Activated CD8-positive, alpha-beta memory T cell treated with anti-CD3 and anti-CD28 coated beads for 48 hours (primary cell): ENCODE results near the gene CCDC6.
"Not testable (repeated sequence)": the region's sequence is repeated elsewhere in the genome, so short reads cannot be mapped to it uniquely, and the experiment has no call there.

ENCODE experiments used
- DNase-seq, 3 experiments: peaks; one replicate each; pipeline ENCODE4 v3.0.0-alpha.2; 2020; ENCODE audit warnings: low read depth in 2 of 3, low spot score in 2 of 3

Gene CCDC6

GRCh38 chr10:59881640-59882039, 24.7 kb downstream of the CCDC6 start:
- no peak for DNase-seq

GRCh38 chr10:59880971-59881510, 25.3 kb downstream of the CCDC6 start:
- peak; percentile 23 to 67 (median 51) for DNase-seq

- DNase-seq, result no peak
Observed at GRCh38 chr10:59880019-59880717, 26.2 kb downstream of the CCDC6 start.

GRCh38 chr10:59879363-59879913, 26.9 kb downstream of the CCDC6 start:
- no peak for DNase-seq

- DNase-seq, result no peak
Observed at GRCh38 chr10:59878915-59879314, 27.4 kb downstream of the CCDC6 start.

- no peak for DNase-seq
Observed at GRCh38 chr10:59878289-59878688, 28.1 kb downstream of the CCDC6 start.

- no peak for DNase-seq
Observed at GRCh38 chr10:59877191-59877671, 29.1 kb downstream of the CCDC6 start.

GRCh38 chr10:59876695-59877094, 29.7 kb downstream of the CCDC6 start:
- no peak for DNase-seq

- not testable (repeated sequence) for DNase-seq
Observed at GRCh38 chr10:59876208-59876607, 30.1 kb downstream of the CCDC6 start.

GRCh38 chr10:59873896-59874295, 32.5 kb downstream of the CCDC6 start:
- DNase-seq, result no peak

GRCh38 chr10:59872892-59873463, 33.4 kb downstream of the CCDC6 start:
- no peak for DNase-seq

GRCh38 chr10:59870152-59870551, 36.2 kb downstream of the CCDC6 start:
- DNase-seq, result no peak

- no peak for DNase-seq
Observed at GRCh38 chr10:59869594-59869940, 36.8 kb downstream of the CCDC6 start.

- DNase-seq, result no peak
Observed at GRCh38 chr10:59868696-59869593, 37.4 kb downstream of the CCDC6 start.

GRCh38 chr10:59867590-59867989, 38.8 kb downstream of the CCDC6 start:
- DNase-seq, result no peak

- DNase-seq, result no peak
Observed at GRCh38 chr10:59865101-59865500, 41.3 kb downstream of the CCDC6 start.

- no peak for DNase-seq
Observed at GRCh38 chr10:59864141-59864962, 42.0 kb downstream of the CCDC6 start.

- no peak for DNase-seq
Observed at GRCh38 chr10:59859570-59859969, 46.8 kb downstream of the CCDC6 start.

GRCh38 chr10:59857921-59858320, 48.4 kb downstream of the CCDC6 start:
- no peak for DNase-seq

- DNase-seq, result no peak
Observed at GRCh38 chr10:59857049-59857448, 49.3 kb downstream of the CCDC6 start.
